Activated naive CD4-positive, alpha-beta T cell treated with anti-CD3 and anti-CD28 coated beads, Interleukin-2, amount 50 U/mL, for 16 hours (primary cell): ENCODE measurements around the gene ASCC3.

Source experiments
- DNase-seq: peaks from one replicate; pipeline ENCODE4 v3.0.0-alpha.2; 2020

The ASCC3 gene

DNA sequence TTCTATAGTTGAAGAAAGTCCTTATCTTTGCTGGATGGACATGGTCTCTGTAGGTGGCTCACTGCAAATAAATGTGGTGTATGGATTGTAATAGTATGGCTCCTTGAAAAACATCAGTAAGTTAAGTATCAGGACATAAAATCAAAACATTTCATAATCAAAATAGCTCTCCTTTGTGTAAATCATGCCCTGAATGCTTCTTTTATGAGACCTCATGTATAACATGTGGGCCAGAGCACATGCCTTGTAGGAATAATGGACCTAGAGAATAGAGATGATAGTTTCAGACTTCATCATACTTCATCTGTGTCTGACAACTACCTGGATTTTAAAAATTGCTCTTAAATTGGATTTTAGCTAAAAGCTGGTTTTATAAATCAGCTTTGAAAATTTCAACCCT lies 159.9 kb downstream of the ASCC3 start:
- no peak for DNase-seq

DNA sequence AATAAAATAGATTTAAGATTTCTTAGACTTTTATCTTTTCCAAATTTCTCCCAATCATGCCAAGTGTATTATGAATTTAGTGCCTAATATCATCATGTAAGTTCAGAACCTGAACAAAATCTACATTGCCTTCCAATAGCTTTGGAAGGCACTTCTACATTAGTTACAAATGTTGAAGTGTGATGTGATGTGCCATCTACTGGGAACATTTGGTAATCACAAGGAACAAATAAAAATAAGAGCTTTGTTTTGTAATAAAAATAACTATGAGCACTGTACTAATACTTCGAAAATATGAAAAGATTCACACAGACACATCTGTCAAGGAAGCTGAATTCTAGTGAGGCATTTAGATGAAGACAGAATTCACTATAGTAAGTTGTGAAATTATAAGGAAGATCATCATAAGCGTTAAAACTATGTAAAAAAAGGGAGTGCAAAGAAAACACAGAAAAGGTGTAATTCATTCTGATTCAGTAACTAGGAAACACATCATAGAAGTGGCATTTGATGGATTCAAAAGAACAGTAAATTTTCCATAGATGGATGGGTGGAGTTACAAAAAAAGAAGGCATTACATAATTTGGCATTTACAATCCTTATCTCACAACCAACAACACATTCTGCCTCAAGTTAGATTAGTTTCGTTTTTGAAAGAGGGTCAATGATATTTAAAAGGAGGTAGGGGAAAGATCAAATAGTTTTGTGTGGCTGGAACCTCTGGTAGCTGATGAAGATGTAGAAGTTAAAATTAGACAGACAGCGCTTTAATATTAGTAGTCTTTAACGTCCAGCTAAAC lies 161.0 kb downstream of the ASCC3 start:
- no peak for DNase-seq

DNA sequence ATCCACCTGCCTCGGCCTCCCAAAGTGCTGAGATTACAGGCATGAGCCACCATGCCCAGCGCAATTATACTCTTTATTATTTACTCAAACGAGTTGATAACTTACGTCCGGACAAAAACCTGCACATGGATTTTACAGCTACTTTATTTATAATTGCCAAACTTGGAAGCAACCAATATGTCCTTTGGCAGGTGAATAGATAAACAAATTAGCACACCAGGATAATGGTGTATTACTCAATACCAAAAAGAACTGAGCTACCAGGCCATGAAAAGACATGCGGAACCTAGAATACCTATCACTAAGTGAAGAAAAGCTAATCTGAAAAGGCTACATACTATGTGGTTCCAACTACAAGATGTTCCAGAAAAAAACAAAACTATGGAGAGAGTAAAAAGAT lies 168.1 kb downstream of the ASCC3 start:
- DNase-seq, result no peak

DNA sequence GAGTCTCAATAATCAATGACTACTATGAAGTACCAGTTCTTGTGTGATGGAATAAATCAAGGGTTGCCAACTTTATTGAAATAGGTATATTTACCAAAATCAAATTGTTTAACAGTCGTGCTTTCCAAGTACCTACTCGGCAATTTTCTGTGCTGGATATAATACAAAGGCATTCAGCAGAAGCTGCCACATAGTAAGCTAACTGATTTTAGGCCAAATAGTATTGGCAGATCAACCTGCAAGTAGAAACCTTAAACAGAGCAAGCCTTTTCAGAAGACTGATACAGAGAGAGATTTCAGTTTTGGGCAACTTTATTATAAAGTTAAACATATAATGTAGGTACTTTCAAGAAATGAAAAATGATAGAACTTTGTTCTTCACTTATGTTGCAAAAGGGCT lies 174.6 kb downstream of the ASCC3 start:
- no peak for DNase-seq

DNA sequence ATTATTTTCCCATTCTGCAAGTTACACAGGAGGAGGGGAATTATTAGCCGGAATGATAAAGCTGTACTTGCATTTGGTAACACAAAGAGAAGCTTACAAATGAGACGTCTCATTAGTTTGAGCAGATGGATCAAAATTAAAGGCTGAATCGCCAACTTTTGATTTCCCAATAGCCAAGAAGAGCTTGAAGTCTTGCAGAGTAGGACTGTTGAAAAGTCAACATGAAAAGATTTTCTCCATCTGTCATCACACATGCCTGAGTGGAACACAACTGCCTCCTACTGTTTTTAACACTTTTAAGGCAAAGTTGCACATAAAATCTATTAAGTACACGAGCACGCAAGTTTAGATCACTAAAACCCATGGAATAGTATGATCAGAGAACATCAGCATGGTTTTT lies 176.2 kb downstream of the ASCC3 start:
- DNase-seq, result no peak

DNA sequence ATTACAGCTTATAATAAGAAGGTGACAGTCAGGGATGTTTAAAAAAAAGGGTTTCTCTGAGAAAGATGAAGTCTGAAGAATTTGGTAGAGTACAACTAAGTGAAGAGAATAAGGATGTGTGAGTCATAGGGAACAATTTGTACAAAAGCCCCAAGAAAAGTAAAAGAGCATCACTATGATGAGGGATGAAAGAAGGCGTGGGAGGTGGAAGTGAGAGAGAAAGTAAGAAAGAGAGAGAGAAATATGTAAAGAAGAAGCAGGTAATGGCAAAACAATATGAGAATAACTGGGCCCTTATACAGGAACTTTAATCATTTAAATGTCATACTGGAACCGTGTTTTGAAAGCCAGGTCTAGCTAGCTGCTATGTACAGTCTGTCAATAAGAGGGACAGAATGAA lies 179.4 kb downstream of the ASCC3 start:
- DNase-seq, result no peak

DNA sequence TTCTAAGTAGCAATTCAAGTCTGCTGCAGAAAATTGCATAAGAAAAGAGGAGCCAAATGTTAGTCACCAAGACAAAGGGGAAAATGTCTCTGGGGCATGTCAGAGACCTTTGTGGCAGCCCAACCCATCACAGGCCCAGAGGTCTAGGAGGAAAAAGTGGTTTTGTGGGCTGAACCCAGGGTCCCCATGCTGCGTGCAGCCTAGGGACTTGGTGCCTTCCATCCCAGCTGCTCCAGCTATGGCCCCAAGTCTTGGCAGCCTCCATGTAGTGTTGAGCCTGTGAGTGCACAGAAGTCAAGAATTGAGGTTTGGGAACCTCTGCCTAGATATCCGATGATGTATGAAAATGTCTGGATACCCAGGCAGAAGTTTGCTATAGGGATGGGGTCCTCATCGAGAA lies 181.1 kb downstream of the ASCC3 start:
- DNase-seq, result no peak

DNA sequence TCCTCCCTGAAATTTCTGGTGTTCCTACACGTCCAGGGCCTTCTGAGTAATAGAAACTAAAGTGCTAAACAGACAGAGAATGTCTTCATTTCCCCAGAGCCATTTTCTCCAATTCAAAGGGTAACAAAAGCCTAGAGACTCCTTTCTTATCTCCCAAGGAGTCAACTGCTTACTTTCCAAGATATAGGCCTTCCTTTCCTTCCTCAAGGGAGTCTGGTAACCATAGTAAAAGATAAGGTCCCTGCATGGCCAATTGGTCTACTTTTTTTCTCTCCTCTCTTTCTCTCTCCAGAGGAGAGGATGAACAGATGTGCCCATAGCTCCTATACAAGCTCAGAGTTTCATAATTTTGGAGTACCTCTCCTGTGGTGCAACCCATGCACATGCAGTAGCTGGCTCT lies 185.7 kb downstream of the ASCC3 start:
- no peak for DNase-seq

DNA sequence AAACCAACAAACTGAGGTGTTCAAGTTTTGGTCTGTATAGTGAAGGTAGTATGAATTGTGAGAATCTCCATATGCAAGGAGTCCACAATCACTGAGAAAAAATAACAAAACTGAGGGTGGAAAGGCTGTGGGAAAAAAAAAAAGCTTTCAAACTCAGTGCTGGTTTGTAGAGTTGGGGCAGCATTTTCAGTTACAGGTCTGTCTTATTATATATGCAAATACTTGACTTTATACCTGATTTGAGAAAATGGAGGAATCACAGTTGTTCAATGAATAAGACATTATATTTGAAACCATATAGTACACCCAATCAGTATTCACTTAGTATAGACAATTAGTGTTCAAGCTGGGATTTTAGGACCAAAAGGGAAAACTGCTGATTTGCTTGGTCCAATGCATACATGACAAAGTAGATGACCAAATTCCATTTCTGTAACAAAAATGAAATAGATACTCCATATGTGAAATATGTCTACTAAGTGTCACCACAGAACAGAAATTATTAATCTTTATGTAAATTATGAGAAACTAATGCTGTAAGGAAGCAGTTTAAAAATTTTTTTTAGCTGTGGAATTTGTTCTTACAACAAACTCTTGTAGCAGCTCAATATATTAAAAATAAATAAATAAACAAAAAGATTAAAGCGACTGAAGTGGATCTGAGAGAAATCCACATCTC lies 187.7 kb downstream of the ASCC3 start:
- DNase-seq, result no peak

DNA sequence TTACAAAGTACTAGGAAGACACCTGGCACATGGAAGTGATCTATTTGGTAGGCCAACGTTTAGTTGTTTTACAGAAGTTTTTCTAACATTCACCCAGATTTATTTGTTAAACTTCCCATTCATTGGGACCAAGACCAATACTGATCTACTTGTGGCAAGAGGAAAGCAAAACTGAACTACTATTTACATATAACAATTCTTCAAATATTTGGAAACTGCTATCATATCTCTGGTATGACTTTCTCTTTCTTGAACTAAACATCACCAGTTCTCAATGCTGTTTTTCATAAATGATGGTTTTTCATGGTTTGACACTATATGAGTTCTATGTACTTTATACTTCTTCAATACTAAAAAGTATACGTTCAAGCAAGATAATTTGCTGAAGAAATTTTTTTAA lies 189.2 kb downstream of the ASCC3 start:
- DNase-seq, result no peak

DNA sequence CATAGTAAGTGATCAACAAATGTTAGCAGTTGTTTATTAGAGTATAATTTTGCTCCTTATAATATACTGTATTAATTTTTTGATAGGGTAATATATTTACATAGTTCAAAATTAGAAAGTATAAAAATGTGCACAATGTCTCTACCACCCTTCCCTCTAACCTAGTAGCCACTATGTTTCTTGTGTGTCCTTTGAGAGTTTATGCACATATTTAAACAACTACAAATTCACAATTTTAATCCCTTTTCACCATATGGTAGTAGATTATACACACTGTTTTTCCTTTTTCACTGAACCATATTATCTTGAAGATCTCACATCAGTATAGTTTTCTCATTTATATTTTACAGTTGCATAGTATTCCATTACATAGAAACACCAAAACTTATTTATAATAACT lies 194.9 kb downstream of the ASCC3 start:
- no peak for DNase-seq

DNA sequence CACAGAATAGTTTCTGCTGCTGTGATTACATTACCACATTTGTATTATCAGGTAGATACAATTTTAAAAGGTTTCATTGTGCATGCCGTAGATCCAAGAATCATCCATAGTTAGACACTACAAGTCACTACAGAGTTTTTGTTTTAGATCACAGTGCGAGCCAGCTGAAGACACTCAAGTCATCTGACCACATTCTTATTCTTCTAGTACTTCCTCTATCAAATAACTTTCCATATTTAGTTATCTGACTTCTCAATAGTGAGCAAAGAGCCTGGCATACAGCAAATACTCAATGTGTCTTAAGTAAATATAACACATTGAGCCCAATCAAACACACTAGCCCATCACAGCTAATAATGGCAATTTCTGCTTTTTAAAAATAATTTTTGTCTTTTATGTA lies 195.4 kb downstream of the ASCC3 start:
- no peak for DNase-seq

DNA sequence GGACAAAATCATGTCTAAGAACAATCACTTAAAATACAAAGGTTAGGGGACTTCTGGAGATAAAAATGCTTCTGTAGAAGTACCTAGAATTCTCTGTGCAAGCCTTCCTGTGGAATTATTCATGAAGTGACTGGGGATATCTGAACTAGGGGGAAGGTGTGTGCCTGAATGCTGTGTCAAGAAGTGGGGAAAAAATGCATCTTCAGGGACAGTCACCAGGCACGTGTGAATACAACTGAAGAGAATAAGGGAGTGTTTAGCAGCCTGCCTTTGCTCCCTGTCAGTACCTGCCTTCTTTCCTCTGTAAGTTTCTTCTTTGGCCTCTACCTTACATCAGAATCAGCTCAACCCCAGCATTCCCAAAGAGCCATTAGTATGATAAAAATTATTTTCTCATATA lies 201.0 kb downstream of the ASCC3 start:
- no peak for DNase-seq

DNA sequence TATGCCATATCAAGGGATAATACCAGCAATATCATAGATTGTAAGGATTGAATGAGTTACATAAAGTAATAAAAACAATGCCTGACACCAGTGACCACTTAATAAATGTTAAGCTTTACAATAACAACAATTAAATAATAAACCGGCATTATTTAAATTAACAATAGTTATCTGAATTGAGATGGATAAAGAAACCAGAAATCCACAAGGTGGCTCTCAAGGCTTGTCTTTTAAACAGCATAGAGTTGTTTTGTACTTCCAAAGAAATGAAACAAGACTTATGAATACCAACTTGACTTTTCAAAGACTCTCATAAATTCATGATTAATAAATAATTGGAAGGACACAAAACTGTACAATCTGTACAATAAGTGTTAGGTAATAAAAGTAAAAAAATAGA lies 203.1 kb downstream of the ASCC3 start:
- DNase-seq, result no peak

DNA sequence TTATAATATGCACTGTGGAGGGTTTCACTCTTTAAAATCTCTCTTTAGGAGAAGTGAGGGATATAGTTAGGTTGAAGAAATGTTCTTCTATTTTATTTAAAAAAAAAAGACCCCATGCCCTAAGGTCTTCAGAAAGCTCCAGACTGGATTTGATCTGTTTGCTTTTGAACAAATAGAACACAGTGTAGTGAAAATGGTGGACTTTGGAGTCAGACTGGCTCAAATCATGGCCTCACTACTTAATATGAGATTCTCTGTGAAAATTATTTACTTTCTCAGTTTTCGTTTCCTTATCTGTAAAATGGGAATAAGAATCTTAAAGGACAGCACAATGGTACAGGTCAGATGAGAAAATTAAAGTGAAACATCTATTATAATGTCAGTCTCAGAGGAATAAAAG lies 203.9 kb downstream of the ASCC3 start:
- no peak for DNase-seq

DNA sequence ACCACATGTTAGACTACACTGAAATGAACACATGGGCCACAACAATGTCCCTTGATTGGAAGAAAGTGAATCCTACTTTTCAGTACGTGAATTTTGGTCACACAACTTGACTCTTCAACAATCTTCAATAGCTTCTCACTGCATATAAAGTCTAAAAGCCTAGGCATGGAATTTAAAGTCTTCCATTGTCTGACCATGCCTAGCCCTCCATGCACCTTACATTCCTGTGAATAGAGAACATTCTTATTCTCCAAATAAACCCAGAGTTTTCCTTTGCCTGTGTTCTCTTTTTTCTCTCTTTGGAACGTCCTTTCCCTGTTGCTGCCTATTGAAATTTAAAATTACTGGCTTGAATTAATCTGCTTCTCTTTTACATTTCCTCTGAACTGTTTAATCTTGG lies 207.5 kb downstream of the ASCC3 start:
- no peak for DNase-seq

DNA sequence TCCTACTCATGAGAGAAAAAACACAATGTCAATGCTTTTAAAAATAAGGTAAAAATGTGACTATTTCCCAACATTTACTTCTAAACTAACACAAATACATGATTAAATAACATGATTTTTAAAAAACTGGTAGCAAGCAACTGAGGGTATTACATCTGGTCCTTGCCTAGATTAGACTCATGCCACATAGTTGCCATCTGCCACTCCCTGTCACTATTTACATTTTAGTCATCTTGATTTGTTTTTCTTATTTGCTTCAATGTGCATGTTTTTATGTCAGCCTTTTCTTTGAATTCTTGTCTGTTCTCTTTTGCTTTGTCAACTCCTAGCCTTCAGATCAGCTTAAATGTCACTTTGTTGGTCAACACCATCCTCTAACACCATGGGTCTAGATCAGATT lies 209.4 kb downstream of the ASCC3 start:
- no peak for DNase-seq

DNA sequence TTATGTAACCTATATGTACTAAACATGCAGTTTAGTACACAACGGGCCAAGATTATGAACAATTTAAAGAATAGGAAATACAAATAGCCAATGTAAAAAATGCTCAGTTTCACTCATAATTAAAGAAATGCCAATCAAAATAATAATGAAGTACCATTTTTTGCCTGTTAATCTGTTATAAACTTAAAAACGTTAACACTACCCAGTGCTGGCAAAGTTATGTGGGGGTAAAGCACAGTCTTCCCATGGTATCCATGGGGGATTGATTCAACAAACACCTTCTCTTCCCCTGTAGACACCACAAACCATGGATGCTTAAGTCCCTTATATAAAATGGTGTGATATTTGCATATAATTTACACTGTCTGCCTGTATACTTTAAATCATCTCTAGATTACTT lies 211.1 kb downstream of the ASCC3 start:
- DNase-seq, result no peak

DNA sequence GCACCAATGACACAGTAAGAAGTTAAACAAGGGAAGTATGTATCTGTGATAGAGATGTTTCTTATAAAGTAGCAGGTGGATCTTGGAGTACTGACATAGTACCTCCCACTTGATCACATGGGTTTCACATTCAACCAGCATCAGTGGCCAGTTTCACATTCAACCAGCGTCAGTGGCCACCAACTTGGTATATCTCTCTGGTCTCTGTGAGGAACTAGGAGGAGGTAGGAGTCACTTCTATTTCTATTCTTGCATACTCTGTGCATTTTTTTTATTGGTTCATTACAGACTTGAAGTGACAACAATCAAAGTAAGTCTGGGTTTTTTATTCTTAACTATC lies 216.1 kb downstream of the ASCC3 start:
- no peak for DNase-seq

DNA sequence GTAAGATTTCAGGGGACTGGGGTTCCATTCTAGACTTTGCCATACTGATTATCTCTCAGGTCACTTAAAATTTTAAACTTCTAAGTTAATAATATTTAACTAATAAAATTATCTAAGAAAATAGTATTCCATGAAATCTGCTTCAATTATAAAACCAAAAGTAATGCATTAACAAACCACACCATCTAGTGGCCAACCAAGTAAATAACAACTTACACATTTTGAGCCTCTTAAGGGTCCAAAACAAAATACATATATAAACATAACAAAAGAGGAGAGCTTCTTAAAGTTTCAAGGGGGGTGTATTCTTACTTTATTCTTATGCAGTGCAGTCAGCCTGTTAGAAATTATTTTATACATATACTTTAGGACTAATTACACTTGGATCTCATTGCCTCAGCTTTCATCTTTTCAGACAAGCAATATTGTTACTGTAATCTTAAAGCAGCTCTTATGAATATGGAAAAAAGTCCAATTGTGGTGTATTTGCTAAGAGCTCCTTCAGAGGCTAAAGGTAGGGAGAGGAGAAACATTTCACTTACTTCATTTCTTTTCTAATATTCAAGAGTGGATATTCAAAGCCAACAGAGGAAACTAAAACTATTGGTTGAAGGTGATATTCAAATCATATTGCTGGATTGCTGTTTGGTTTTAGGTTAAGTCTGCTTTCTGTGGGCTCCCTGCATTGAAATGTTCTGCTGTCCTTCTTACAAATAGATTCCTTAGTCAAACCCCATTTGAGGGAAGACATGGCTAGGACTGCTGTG lies 216.7 kb downstream of the ASCC3 start:
- no peak for DNase-seq

DNA sequence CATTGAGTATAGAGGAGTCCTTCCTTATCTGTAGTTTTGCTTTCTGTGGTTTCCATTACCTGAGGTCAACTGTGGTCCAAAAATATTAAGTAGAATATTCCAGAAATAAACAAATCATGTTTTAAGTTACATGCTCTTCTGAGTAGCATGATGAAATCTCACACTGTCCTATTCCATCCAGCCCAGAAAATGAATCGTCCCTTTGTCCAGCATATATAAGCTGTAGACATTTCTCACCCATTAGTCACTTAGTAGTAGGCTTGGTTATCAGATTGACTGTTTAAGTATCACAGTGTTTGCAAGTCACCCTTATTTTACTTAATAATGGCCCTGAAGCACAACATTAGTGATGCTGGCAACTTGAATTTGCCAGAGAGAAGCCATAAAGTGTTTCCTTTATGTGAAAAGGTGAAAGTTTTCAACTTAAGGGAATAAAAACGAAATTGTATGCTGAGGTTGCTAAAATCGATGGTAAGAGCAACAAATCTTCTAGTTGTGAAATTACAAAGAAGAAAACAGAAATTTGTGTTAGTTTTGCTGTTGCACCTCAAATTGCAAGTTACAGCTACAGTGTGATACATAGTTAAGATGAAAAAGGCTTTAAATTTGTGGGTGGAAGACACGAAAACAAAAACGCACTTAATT lies 217.8 kb downstream of the ASCC3 start:
- DNase-seq, result no peak

DNA sequence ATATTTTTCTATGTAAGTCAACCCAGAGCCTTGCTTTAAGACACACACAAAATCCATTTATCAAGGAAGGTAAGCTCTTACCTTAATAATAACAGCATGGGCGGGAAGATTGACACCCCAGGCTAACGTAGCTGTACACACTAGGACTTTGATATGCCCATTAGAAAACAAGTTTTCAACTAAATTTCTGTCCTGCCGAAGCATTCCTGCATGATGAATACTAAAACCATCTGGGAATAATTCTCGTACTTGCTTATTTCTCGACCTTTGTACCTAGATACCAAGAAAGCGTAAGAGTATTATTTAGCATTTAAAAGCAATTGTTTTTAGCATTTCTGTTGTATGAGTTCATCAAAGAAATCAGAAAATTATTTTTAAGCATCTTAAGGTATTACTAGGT lies 218.9 kb downstream of the ASCC3 start:
- DNase-seq, result no peak

DNA sequence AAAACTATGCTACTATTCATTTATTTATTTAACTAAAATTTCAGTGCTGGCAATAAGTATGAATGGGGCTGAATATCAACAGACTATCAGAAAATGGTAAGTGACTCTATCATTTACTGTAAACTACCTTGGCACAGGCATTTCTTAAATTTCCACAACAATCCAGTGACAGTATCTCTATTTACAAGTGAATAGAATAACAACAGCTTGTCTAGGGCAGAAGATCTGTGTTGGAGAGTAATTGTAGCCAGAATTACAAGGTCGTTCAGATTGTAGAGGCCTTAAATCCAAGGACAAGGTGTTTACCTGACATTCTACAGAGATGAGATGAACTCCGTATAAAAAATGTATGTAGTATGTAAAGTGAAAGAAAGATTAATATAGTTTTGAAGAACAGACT lies 222.6 kb downstream of the ASCC3 start:
- DNase-seq, result no peak
